ENCODE results near the gene STPG1.
A peak's percentile ranks its signal among the peaks of the same experiment; 100 is the strongest.

Gene STPG1

GRCh38 chr1:24323281-24323680 lies 90.3 kb downstream of the STPG1 start:
- TF ChIP-seq ZNF280C (tag by site-specific recombination; IDR thresholded peaks at IDR 0.05) = no peak
- TF ChIP-seq ZBTB7A (tag by site-specific recombination; IDR thresholded peaks at IDR 0.05; ENCODE audit: low read depth) = no peak
- no peak overlapping the region for H3K4me3 ChIP-seq (ENCODE audit: low read depth, low read length)
- ChIA-PET CTCF (interaction anchor here (0.6 to 1.1 kb wide), 3 partner anchors 122 to 639 kb away, joined by 3 to 7 read pairs (median 4); no protein-coding TSS in a partner anchor), POLR2A (interaction anchor here (2.3 kb wide), 1 partner anchor 121 kb away, joined by 8 read pairs; no protein-coding TSS in a partner anchor)
- H3K36me3 ChIP-seq (ENCODE audit: control insufficient read depth in 2 of 2, insufficient read depth in 1 of 2, low read length in 2 of 2) = no peaks in the 10 kb centered on the region
- H3K4me1 ChIP-seq (ENCODE audit: control insufficient read depth, insufficient read depth, low read length) = peaks cover 19% of the 10 kb centered on the region
- H3K9me3 ChIP-seq (ENCODE audit: control insufficient read depth, insufficient read depth, low read depth, low read length) = no peaks in the 10 kb centered on the region
- H3K27ac ChIP-seq (ENCODE audit: extremely low read depth, low read depth, low read length) = no peak overlapping the region

- H3K36me3 ChIP-seq (ENCODE audit: control insufficient read depth in 2 of 2, insufficient read depth in 1 of 2, low read length in 2 of 2) = no peaks in the 10 kb centered on the region
- ChIA-PET CTCF (interaction anchor here (0.5 to 7.5 kb wide), 7 partner anchors 9 to 638 kb away, joined by 3 to 54 read pairs (median 4); no protein-coding TSS in a partner anchor), POLR2A (interaction anchor here (1.0 to 2.3 kb wide), 12 partner anchors 8 to 121 kb away, joined by 3 to 13 read pairs (median 4); no protein-coding TSS in a partner anchor)
- peak overlapping the region; percentile 40 for H3K4me3 ChIP-seq (ENCODE audit: low read depth, low read length)
- H3K4me1 ChIP-seq (ENCODE audit: control insufficient read depth, insufficient read depth, low read length) = peaks cover 21% of the 10 kb centered on the region
- H3K9me3 ChIP-seq (ENCODE audit: control insufficient read depth, insufficient read depth, low read depth, low read length) = no peaks in the 10 kb centered on the region
- H3K27ac ChIP-seq (ENCODE audit: extremely low read depth, low read depth, low read length) = peak overlapping the region; percentile 93
- TF ChIP-seq ZNF18 (tag by site-specific recombination; IDR thresholded peaks at IDR 0.05) (0 out of 2 replicates have a peak, but pooled peaks have one; percentile 7), PRDM10 (tag by site-specific recombination; IDR thresholded peaks at IDR 0.05) (peak; percentile 95), ZBTB26 (tag by site-specific recombination; optimal IDR thresholded peaks at IDR 0.05) (peak; percentile 55), PBX3 (CRISPR knock-in tag; IDR thresholded peaks at IDR 0.05) (peak; percentile 19; the same call in 1 of the 2 replicates), ZBTB6 (tag by site-specific recombination; IDR thresholded peaks at IDR 0.05) (no peak), ZNF423 (tag by site-specific recombination; IDR thresholded peaks at IDR 0.05) (no peak), ZNF157 (tag by site-specific recombination; IDR thresholded peaks at IDR 0.05) (no peak), IKZF3 (tag by site-specific recombination; IDR thresholded peaks at IDR 0.05) (no peak), ZIC2 (tag by site-specific recombination; IDR thresholded peaks at IDR 0.05) (peak; percentile 69), ZNF600 (tag by site-specific recombination; IDR thresholded peaks at IDR 0.05) (peak; percentile 9; the same call in 1 of the 2 replicates), TRIM28 (IDR thresholded peaks at IDR 0.05; ENCODE audit: borderline replicate concordance, low read length) (peak; percentile 63), PRDM6 (tag by site-specific recombination; IDR thresholded peaks at IDR 0.05) (0 out of 2 replicates have a peak, but pooled peaks have one; percentile 70), MYNN (tag by site-specific recombination; IDR thresholded peaks at IDR 0.05; ENCODE audit: borderline replicate concordance) (peak; percentile 99), YY1 (tag by site-specific recombination; IDR thresholded peaks at IDR 0.05) (0 out of 2 replicates have a peak, but pooled peaks have one; percentile 15), ZBTB17 (tag by site-specific recombination; IDR thresholded peaks at IDR 0.05) (0 out of 2 replicates have a peak, but pooled peaks have one; percentile 18)
Measured at GRCh38 chr1:24322470-24323177, 91.0 kb downstream of the STPG1 start.

Measured in HEK293 (cell line).